Trophoblast cell (in vitro differentiated cells and primary cell): ENCODE data around the gene RRAS.
A peak's percentile ranks its signal among the peaks of the same experiment; 100 is the strongest.

Experiments
- DNase-seq, 2 donors: peaks; one replicate each; pipeline ENCODE4 v3.0.0-alpha.2; 2016
- H2AFZ ChIP-seq: 2 replicates; pipeline ENCODE4 v1.6.1; 2013; ENCODE audit warnings: low read length, moderate library complexity, mild to moderate bottlenecking; ENCODE audit not compliant: insufficient read depth, poor library complexity
- H2AK5ac ChIP-seq: 2 replicates; pipeline ENCODE4 v1.6.1; 2013; ENCODE audit warnings: mild to moderate bottlenecking, low read length
- H2BK120ac ChIP-seq: 2 replicates; pipeline ENCODE4 v1.6.1; 2013; ENCODE audit warnings: low read length, mild to moderate bottlenecking, moderate library complexity; ENCODE audit not compliant: insufficient read depth, poor library complexity
- H2BK12ac ChIP-seq: 2 replicates; pipeline ENCODE4 v1.6.1; 2013; ENCODE audit warnings: mild to moderate bottlenecking, low read length, moderate library complexity
- H2BK5ac ChIP-seq: 2 replicates; pipeline ENCODE4 v1.6.1; 2013; ENCODE audit warnings: low read length, low read depth, moderate library complexity, mild to moderate bottlenecking; ENCODE audit not compliant: poor library complexity
- H3K14ac ChIP-seq: 2 replicates; pipeline ENCODE4 v1.6.1; 2013; ENCODE audit warnings: mild to moderate bottlenecking, low read length
- H3K18ac ChIP-seq: 2 replicates; pipeline ENCODE4 v1.6.1; 2013; ENCODE audit warnings: mild to moderate bottlenecking, low read length
- H3K23ac ChIP-seq: 2 replicates; pipeline ENCODE4 v1.6.1; 2013; ENCODE audit warnings: low read length
- H3K27ac ChIP-seq: 2 replicates; pipeline ENCODE4 v1.5.1; 2013; ENCODE audit warnings: low read depth, mild to moderate bottlenecking, inconsistent platforms, low read length, moderate library complexity
- H3K27me3 ChIP-seq: 2 replicates; pipeline ENCODE4 v1.6.1; 2013; ENCODE audit warnings: inconsistent platforms, mild to moderate bottlenecking, low read length, moderate library complexity; ENCODE audit not compliant: insufficient read depth
- H3K36me3 ChIP-seq, 2 experiments: 1 replicate in 1 of 2; 2 replicates in 1 of 2; pipeline ENCODE4 v1.6.1; 2013; ENCODE audit warnings: low read length in 2 of 2, mild to moderate bottlenecking in 2 of 2, moderate library complexity in 1 of 2; ENCODE audit not compliant: insufficient read depth in 2 of 2, control insufficient read depth in 1 of 2
- H3K4ac ChIP-seq: 2 replicates; pipeline ENCODE4 v1.6.1; 2013; ENCODE audit warnings: low read depth, mild to moderate bottlenecking, low read length, moderate library complexity
- H3K4me1 ChIP-seq, 2 experiments: 1 replicate in 1 of 2; 2 replicates in 1 of 2; pipeline ENCODE4 v1.6.1; 2013; ENCODE audit warnings: low read length in 2 of 2, mild to moderate bottlenecking in 2 of 2, moderate library complexity in 1 of 2; ENCODE audit not compliant: insufficient read depth in 2 of 2, control insufficient read depth in 1 of 2
- H3K4me2 ChIP-seq: 2 replicates; pipeline ENCODE4 v1.6.1; 2013; ENCODE audit warnings: inconsistent platforms, mild to moderate bottlenecking, low read length, moderate library complexity
- H3K4me3 ChIP-seq: 2 replicates; pipeline ENCODE4 v1.5.1; 2013; ENCODE audit warnings: mild to moderate bottlenecking, low read depth, low read length, inconsistent platforms
- H3K79me1 ChIP-seq: one replicate; pipeline ENCODE4 v1.6.1; 2013; ENCODE audit warnings: low read length
- H3K79me2 ChIP-seq: 2 replicates; pipeline ENCODE4 v1.6.1; 2013; ENCODE audit warnings: low read length, mild to moderate bottlenecking; ENCODE audit not compliant: control insufficient read depth, insufficient read depth, poor library complexity
- H3K9ac ChIP-seq: 2 replicates; pipeline ENCODE4 v1.6.1; 2013; ENCODE audit warnings: mild to moderate bottlenecking, low read length
- H3K9me3 ChIP-seq: 2 replicates; pipeline ENCODE4 v1.6.1; 2013; ENCODE audit warnings: low read depth, mild to moderate bottlenecking, control low read depth, inconsistent platforms, low read length; ENCODE audit not compliant: insufficient read depth
- H4K12ac ChIP-seq: 2 replicates; pipeline ENCODE4 v1.6.1; 2013; ENCODE audit warnings: low read depth, mild to moderate bottlenecking, low read length, moderate library complexity
- H4K8ac ChIP-seq: 2 replicates; pipeline ENCODE4 v1.6.1; 2013; ENCODE audit warnings: low read depth, mild to moderate bottlenecking, low read length, moderate library complexity
- H4K91ac ChIP-seq: one replicate; pipeline ENCODE4 v1.6.1; 2013; ENCODE audit warnings: low read depth, mild to moderate bottlenecking, low read length, moderate library complexity
- whole genome bisulfite sequencing: extraction: QIAGEN DNeasy Blood & Tissue Kit; methylation state at CpG from one replicate; pipeline ENCODE4 v1.1.7; 2013; ENCODE audit warnings: missing lambda C conversion rate; ENCODE audit not compliant: insufficient read length, insufficient coverage; ENCODE audit errors: extremely low coverage; 5-methylcytosine and 5-hydroxymethylcytosine counted together

The RRAS gene

GRCh38 chr19:49677901-49678674 is 38.1 kb upstream of the RRAS start:
- peaks cover 23 to 25% of the 10 kb centered on the region in 2 experiments for H3K36me3 ChIP-seq
- peak; percentile 88 to 92 for DNase-seq
- peak overlapping the region; percentile 90 for H3K18ac ChIP-seq
- peak overlapping the region; percentile 93 for H3K4me3 ChIP-seq
- H3K14ac ChIP-seq = peak overlapping the region; percentile 70
- no peak overlapping the region for H3K23ac ChIP-seq
- H3K9ac ChIP-seq = peak overlapping the region; percentile 80
- H4K91ac ChIP-seq = peak overlapping the region; percentile 99
- peak overlapping the region; percentile 75 for H2BK5ac ChIP-seq
- no CpG with 5 or more reads among the region's 21 CpGs for WGBS
- H2BK120ac ChIP-seq = peak overlapping the region; percentile 68
- H2AK5ac ChIP-seq = peak overlapping the region; percentile 68
- peaks cover 13% of the 10 kb centered on the region in 2 experiments for H3K4me1 ChIP-seq
- peaks cover 28% of the 10 kb centered on the region for H3K79me2 ChIP-seq
- H3K79me1 ChIP-seq = peaks cover 18% of the 10 kb centered on the region
- H2BK12ac ChIP-seq = no peak overlapping the region
- peak overlapping the region; percentile 76 for H4K8ac ChIP-seq
- H2AFZ ChIP-seq = peak overlapping the region; percentile 45
- no peaks in the 10 kb centered on the region for H3K27me3 ChIP-seq
- peak overlapping the region; percentile 35 for H4K12ac ChIP-seq
- H3K4me2 ChIP-seq = peak overlapping the region; percentile 95
- peaks cover 2% of the 10 kb centered on the region for H3K9me3 ChIP-seq
- peak overlapping the region; percentile 99 for H3K4ac ChIP-seq
- H3K27ac ChIP-seq = peak overlapping the region; percentile 66

GRCh38 chr19:49677231-49677900 is 37.4 kb upstream of the RRAS start, which contains the start of gene PRMT1:
Gene PRMT1 (plus strand): TSS chr19:49677271. CDS start chr19:49677281, 10 bp downstream.
- Histone ChIP-seq H3K18ac (peak within 1 kb of the TSS; percentile 99), H3K36me3 (peaks cover 19 to 21% of the 10 kb centered on the region in 2 experiments), H2AFZ (peak within 1 kb of the TSS; percentile 69), H2BK12ac (peak within 1 kb of the TSS; percentile 73), H2BK5ac (peak within 1 kb of the TSS; percentile 95), H3K4me2 (peak within 1 kb of the TSS; percentile 95), H3K9ac (peak within 1 kb of the TSS; percentile 97), H4K12ac (peak within 1 kb of the TSS; percentile 99), H3K27me3 (no peaks in the 10 kb centered on the region), H3K79me2 (peaks cover 28% of the 10 kb centered on the region), H3K27ac (peak within 1 kb of the TSS; percentile 95), H3K4ac (peak within 1 kb of the TSS; percentile 99), H4K91ac (peak within 1 kb of the TSS; percentile 99), H2AK5ac (peak within 1 kb of the TSS; percentile 100), H3K23ac (no peak within 1 kb of the TSS), H3K79me1 (peaks cover 18% of the 10 kb centered on the region), H2BK120ac (peak within 1 kb of the TSS; percentile 95), H3K4me1 (peaks cover 13% of the 10 kb centered on the region in 2 experiments), H4K8ac (peak within 1 kb of the TSS; percentile 98), H3K14ac (peak within 1 kb of the TSS; percentile 99), H3K9me3 (peaks cover 2% of the 10 kb centered on the region), H3K4me3 (peak within 1 kb of the TSS; percentile 93)
- peak in 1 of 2 donors; percentile 35 for DNase-seq
- WGBS = no CpG with 5 or more reads among the region's 57 CpGs

- Histone ChIP-seq H3K36me3 (peaks cover 13 to 16% of the 10 kb centered on the region in 2 experiments), H3K79me1 (peaks cover 20% of the 10 kb centered on the region), H3K9ac (no peak overlapping the region), H3K4me3 (peak overlapping the region; percentile 93), H3K14ac (no peak overlapping the region), H2AFZ (no peak overlapping the region), H3K27me3 (no peaks in the 10 kb centered on the region), H4K8ac (peak overlapping the region; percentile 98), H3K4me2 (peak overlapping the region; percentile 95), H3K4ac (no peak overlapping the region), H4K12ac (no peak overlapping the region), H2AK5ac (no peak overlapping the region), H3K18ac (no peak overlapping the region), H3K27ac (peak overlapping the region; percentile 85), H3K9me3 (peaks cover 2% of the 10 kb centered on the region), H3K23ac (no peak overlapping the region), H2BK5ac (no peak overlapping the region), H3K79me2 (peaks cover 28% of the 10 kb centered on the region), H2BK120ac (no peak overlapping the region), H3K4me1 (peaks cover 14 to 17% of the 10 kb centered on the region in 2 experiments), H2BK12ac (no peak overlapping the region), H4K91ac (no peak overlapping the region)
- no CpG with 5 or more reads among the region's 34 CpGs for WGBS
- peak; percentile 100 for DNase-seq
These were observed 36.9 kb upstream of the RRAS start for GRCh38 chr19:49676784-49677230.

GRCh38 chr19:49676136-49676783 is 36.3 kb upstream of the RRAS start:
- peak overlapping the region; percentile 88 for H4K91ac ChIP-seq
- peak overlapping the region; percentile 89 for H3K18ac ChIP-seq
- no peak overlapping the region for H3K23ac ChIP-seq
- H3K14ac ChIP-seq = peak overlapping the region; percentile 93
- peak overlapping the region; percentile 93 for H2BK120ac ChIP-seq
- peak overlapping the region; percentile 91 for H2BK5ac ChIP-seq
- peak overlapping the region; percentile 57 for H3K4me3 ChIP-seq
- peak overlapping the region; percentile 99 for H4K12ac ChIP-seq
- peak overlapping the region; percentile 97 for H3K9ac ChIP-seq
- H3K79me2 ChIP-seq = peaks cover 28% of the 10 kb centered on the region
- H2AFZ ChIP-seq = peak overlapping the region; percentile 56
- H3K4me1 ChIP-seq = peaks cover 14 to 20% of the 10 kb centered on the region in 2 experiments
- peaks cover 20% of the 10 kb centered on the region for H3K79me1 ChIP-seq
- peak overlapping the region; percentile 96 for H4K8ac ChIP-seq
- H3K27ac ChIP-seq = peak overlapping the region; percentile 95
- H3K9me3 ChIP-seq = no peaks in the 10 kb centered on the region
- peak overlapping the region; percentile 61 for H3K4ac ChIP-seq
- peak overlapping the region; percentile 73 for H2BK12ac ChIP-seq
- H3K36me3 ChIP-seq = peaks cover 12 to 15% of the 10 kb centered on the region in 2 experiments
- no CpG with 5 or more reads among the region's 27 CpGs for WGBS
- no peak overlapping the region for H2AK5ac ChIP-seq
- no peaks in the 10 kb centered on the region for H3K27me3 ChIP-seq
- peak; percentile 90 to 96 for DNase-seq
- H3K4me2 ChIP-seq = peak overlapping the region; percentile 76
